ENCODE results near the gene NCKAP5.

DNA sequence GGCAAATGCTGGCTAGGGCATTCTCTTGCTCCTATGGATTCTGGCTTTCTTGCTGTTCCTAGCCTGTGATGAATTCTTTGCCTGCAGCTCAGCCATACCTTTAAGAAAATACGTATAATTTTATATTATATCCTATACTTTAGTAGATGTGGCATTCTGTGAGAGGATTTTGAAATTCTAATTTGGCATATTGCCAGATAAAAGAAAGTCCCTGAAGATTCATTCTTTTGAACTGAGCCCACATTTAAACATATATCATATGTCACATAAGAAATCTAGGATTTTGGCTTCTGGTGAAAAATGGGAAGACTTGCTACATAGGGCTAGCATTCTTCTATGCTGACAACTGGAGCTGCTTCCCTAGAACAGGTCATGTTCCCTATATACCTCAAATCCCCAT, 806.8 kb downstream of the NCKAP5 start:
- TF ChIP-seq, protein P1, sequence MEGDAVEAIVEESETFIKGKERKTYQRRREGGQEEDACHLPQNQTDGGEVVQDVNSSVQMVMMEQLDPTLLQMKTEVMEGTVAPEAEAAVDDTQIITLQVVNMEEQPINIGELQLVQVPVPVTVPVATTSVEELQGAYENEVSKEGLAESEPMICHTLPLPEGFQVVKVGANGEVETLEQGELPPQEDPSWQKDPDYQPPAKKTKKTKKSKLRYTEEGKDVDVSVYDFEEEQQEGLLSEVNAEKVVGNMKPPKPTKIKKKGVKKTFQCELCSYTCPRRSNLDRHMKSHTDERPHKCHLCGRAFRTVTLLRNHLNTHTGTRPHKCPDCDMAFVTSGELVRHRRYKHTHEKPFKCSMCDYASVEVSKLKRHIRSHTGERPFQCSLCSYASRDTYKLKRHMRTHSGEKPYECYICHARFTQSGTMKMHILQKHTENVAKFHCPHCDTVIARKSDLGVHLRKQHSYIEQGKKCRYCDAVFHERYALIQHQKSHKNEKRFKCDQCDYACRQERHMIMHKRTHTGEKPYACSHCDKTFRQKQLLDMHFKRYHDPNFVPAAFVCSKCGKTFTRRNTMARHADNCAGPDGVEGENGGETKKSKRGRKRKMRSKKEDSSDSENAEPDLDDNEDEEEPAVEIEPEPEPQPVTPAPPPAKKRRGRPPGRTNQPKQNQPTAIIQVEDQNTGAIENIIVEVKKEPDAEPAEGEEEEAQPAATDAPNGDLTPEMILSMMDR (IDR thresholded peaks at IDR 0.05) = no peak
- no peak for TF ChIP-seq EP300 (IDR thresholded peaks at IDR 0.05)
